Measurements from ENCODE around the gene PACRG.

The PACRG gene

DNA sequence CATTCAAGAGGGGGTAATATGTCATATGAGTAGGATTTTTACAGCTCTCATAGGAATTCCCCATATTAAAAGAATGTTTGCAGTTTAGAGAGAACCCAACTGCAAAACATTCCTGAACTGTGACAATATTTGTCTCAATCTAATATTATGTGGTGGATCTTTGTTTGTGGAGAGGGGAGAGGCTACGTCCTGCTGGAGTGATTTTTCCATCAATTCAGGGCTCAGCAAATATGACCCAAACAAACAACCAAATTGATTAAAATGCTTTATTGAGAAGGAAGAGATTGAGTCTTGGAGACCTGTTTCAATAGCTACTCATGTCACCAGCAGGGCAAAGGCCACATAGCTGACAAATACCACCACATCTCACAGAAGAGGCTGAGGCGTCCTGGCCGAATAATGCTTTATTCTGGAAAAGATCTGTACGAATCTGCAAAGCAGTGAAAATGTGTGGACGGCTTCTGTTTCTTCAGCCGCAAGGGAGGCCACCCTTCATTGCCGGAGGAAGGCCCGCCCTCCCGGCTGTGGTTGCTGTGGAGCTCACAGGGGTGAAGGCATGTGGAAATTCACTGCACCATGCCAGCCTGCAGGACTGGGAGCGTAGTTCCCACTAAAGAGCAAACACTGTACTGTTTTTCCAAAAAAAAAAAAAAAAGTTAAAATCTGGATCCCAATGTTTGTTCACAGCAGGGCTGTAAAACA is 597.1 kb downstream of the PACRG start:
- DNase-seq = no peak

- DNase-seq = no peak
Observed at GRCh38 chr6:163325390-163325784, 597.6 kb downstream of the PACRG start.

GRCh38 chr6:163327165-163327880 is 599.5 kb downstream of the PACRG start:
- no peak for DNase-seq

DNA sequence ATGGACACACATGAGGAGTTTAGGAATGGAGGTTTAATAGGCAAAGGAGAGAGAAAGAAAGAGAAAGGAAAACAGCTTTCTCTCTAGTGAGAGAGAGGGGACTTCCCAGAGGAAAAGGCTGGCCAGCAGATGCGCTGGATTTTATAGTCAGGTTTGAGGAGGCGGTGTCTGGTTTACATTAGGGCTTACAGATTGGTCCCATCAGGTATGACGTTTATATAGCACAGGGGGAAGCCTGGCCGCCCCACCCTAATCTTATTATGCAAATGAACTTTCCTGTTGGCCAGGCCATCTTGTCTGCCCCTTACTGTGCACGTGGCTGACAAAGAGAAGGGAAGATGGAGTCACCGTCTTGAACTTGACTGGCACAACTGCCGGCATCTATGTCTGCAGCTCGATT is 600.1 kb downstream of the PACRG start:
- no peak for DNase-seq

GRCh38 chr6:163328411-163328810 is 600.6 kb downstream of the PACRG start:
- no peak for DNase-seq

DNA sequence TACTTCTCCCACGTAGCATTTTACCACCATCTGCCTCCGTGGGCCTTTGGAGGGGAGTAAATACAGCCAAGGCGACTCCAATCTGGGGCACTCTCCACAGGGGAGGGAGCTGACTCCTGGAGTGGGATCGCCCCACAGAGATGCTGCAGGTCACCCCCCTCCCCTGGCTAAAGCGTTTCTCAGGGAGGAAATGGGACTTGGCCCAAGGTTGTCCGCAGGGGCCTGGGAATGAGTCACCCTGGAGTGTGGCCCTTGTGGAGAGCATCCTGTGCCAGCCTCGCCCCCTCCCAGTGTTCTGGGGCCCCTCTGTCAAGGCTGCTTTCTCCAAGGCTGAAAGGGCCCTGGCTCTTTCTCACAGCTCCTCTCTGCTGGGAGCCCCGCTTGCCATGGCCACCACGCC is 602.2 kb downstream of the PACRG start:
- no peak for DNase-seq

- DNase-seq = no peak
Observed at GRCh38 chr6:163331245-163331644, 603.5 kb downstream of the PACRG start.

DNA sequence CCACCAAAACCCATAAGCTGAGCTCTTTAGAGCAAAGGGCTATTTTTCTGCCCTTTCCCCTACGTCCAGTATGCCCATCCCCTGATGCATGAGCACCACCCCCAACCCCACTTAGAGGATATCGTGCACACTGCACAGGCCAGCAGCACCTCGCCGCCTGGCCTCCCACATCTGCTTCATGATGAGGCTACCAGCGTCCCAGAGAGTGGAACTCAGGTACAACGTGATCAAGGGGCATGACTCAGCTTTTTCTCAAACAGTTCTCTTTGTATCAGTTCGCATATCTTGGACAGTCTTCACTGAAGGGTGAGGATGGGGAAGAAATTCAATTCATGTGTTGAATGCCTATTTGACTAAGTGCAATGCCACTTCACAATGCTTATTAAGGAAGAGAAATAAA is 604.8 kb downstream of the PACRG start:
- no peak for DNase-seq

DNA sequence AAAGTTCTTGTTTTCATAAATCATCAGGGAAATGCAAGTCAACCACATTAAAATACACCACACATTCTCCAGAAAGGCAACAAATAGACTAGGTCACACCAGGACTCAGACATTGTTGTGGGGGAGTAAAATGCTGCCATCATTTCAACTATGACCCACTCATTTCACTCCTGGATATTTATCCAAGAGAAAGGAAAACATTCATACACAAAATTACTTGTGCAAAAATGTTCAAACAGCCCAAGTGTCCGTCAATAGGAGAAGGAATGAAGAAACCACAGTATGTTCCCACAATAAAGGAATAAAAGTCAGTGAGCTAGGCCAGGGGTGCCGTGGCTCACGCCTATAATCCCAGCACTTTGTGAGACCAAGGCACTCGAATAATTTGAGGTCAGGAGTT is 605.3 kb downstream of the PACRG start:
- no peak for DNase-seq

- DNase-seq = no peak
Observed at GRCh38 chr6:163333701-163334663, 606.2 kb downstream of the PACRG start.

DNA sequence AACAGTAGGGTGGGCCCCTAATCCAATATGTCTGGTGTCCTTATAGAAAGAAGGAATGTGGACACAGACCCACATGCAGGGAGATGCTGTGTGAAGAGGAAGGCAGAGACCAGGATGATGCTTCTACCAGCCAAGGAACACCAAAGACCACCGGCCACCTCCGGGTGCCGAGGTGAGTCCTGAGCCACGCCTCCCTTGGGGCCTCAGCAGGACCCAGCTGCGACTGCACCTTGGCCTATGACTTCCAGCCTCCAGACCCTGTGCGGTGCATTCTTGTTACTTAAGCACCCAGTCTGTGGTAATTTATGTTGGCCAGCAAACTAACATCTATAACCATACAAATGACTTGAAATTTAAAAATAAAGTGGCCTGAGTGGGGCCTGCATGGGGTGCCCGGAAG is 607.3 kb downstream of the PACRG start:
- no peak for DNase-seq

- DNase-seq = no peak
Observed at GRCh38 chr6:163335671-163336545, 608.1 kb downstream of the PACRG start.

DNA sequence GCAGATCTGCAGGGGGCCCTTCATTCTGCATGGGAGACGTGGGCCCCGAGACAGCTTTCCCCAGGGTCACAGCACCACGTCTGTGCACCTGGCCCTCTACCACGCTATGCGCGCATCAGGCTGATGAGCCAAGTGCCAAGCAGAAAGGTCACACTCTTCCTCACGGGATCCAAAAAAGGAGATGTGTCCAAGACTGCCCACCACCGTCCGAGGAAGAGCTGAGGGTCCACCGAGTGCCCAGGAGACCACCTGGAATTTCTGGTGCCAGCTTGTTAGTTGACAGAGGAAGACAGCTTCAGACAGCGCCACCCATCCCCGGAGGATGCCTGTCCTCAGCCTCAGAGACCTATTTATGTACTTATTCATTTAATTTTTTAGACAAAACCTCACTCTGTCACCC is 609.2 kb downstream of the PACRG start:
- DNase-seq = no peak

DNA sequence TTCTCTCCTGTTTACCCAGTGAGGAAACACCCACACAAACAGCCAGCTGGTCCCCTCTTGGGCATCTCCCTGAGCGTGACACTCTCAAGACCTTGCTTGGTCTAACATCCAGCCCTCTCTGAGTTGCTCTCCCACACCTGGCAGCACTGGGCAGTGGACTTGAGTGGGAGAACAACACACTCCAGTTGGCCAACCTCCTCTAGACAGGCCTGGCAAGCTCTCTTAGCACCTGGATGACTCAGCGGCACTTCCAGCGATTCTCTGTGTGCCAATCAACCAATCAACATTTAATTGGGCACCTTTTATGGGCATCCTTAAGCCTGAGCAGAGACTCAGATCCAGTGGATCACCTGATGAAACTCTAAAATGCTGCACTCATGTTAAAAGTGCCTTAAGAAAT is 610.2 kb downstream of the PACRG start:
- no peak for DNase-seq

- no peak for DNase-seq
Observed at GRCh38 chr6:163338671-163339405, 611.1 kb downstream of the PACRG start.

DNA sequence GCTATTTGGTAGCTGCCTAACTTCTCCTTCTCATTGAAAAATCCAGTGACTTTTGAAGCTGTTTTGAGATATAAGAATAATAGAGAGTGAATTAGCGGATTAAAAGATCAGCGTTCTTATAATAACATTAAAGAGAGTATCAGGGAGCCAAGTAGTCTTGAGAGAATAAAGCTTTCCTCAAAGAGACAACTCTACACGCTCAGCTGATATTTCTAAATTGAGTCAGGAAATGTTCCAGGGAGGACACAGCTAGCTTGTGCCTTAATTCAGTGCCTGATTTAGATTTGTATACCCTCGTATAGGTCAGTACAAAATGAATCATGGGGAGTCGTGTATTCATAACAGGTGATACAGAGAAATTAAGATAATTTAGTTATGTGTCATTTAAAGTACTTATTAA is 611.7 kb downstream of the PACRG start:
- no peak for DNase-seq

DNA sequence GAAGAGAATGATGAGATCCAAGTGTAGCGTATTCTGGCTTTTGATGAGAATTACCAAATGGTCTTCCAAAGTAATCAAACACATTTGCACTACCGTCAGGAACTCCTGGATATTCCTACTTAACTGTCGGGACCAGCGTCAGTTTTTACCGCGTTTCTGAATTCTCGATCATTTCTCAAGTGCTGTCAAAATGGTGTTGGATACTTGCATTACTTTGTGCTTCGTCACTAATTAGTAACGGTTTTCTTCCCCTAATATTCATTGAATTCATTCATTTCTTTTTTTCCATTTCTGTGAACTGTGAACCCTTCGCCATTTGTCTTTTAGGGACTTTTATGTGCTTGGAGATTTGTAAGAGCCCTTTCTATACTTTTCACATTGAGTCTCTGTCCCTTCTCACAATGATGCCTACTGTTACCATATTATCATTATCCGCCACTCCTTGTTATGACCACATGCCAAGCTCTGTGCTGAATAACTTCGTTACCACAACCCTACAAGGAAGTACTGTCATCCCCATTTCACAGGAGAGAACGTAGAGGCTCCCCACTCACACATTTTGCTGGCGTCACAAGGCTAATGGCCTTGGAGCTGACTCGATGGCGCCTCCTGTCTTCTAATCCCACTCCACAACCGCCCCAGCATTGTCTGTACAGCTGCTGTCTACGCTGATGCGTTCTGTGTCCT is 612.6 kb downstream of the PACRG start:
- DNase-seq = no peak

GRCh38 chr6:163341224-163342061 is 613.7 kb downstream of the PACRG start:
- DNase-seq = no peak

GRCh38 chr6:163342571-163343539 is 615.1 kb downstream of the PACRG start:
- DNase-seq = no peak
